Lung microvascular endothelial cell (primary cell): ENCODE data around the gene TEX36. TPM values are rescaled to one million over a fixed set of nuclear protein-coding genes. Genes with fewer than 3 reads are reported as not detected.

Experiments
- total RNA-seq: library from RNA; depleted of rRNA; stranded (reverse); fragments of >200 nt; gene quantifications from 2 replicates; pipeline ENCODE4 v1.2.1, GENCODE V29; 2014

The TEX36 gene
- total RNA-seq, 1 donor from 2014 or later, result not detected

Other genes starting within 250 kb of the TEX36 start
- 9.4 and 15.1 TPM in 2 replicates for gene EDRF1, start 36.5 kb upstream of the TEX36 start, total RNA-seq
- gene MMP21, start 92.7 kb upstream of the TEX36 start, total RNA-seq, result 0.22 and 3.2 TPM in 2 replicates
- gene UROS, start 140.1 kb upstream of the TEX36 start, total RNA-seq, result 48.4 and 56.2 TPM in 2 replicates
- 22.2 and 31.7 TPM in 2 replicates for gene BCCIP, start 140.4 kb upstream of the TEX36 start, total RNA-seq
- gene DHX32, start 198.1 kb upstream of the TEX36 start, total RNA-seq, result 32.9 and 43.8 TPM in 2 replicates
- gene FANK1, start 213.4 kb upstream of the TEX36 start, total RNA-seq, result 0.60 and 0.87 TPM in 2 replicates